WERI-Rb-1 (cell line): ENCODE data around the gene LRP1B.

Experiments
- DNase-seq: peaks from one replicate; pipeline ENCODE4 v3.0.0-alpha.2; 2020
- H3K27ac ChIP-seq: fragments of 250-450 bp; sonication (Bioruptor Pico); 2 replicates; pipeline ENCODE4 v1.5.1; 2020; ENCODE audit warnings: mild to moderate bottlenecking, moderate library complexity
- H3K27me3 ChIP-seq: fragments of 250-450 bp; sonication (Bioruptor Pico); 2 replicates; pipeline ENCODE4 v1.5.1; 2021; ENCODE audit warnings: mild to moderate bottlenecking, low read depth, moderate library complexity; ENCODE audit not compliant: insufficient read depth, severe bottlenecking
- H3K36me3 ChIP-seq: fragments of 250-450 bp; sonication (Bioruptor Pico); 2 replicates; pipeline ENCODE4 v1.5.1; 2020; ENCODE audit warnings: mild to moderate bottlenecking, moderate library complexity
- H3K4me3 ChIP-seq: 2 replicates; pipeline ENCODE4 v1.5.1; 2011; ENCODE audit warnings: low read depth, mild to moderate bottlenecking, control low read depth, low read length
- H3K9me3 ChIP-seq: fragments of 250-450 bp; sonication (Bioruptor Pico); 2 replicates; pipeline ENCODE4 v1.5.1; 2021; ENCODE audit warnings: mild to moderate bottlenecking, moderate library complexity; ENCODE audit not compliant: severe bottlenecking
- CTCF ChIP-seq: IDR thresholded peaks from 2 replicates; pipeline ENCODE4 v1.5.1; 2011; ENCODE audit warnings: low read depth, mild to moderate bottlenecking, control low read depth, inconsistent platforms, low read length

The LRP1B gene

DNA sequence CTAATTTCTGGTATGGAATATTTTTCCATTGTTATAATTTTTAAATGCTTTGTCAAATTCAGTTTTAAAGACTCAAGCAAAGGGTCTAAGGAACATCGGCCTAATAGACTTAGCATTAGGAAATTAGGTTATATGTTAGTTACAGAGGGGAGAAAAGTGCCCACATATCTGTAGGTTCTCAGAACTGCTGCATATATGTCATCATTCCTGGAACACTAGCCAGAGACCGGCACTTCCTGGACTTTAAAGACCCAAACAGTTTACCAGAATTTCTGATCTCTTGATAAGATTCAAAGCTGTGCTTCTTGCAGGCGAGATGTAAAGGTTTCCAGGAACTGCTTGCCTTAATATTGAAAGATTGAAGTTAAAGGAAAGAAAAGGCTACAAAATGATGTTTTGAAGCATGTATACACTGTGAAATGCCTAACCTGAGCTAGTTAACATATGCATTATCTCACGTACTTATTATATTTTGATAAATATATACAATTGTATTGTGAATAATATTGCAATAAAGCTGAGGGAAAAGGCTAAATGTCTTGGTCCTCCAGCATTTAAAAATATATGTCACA lies 993.6 kb downstream of the LRP1B start:
- TF ChIP-seq CTCF = no peak
- Histone ChIP-seq H3K36me3 (no peaks in the 10 kb centered on the region), H3K27ac (no peak overlapping the region), H3K4me3 (no peak overlapping the region), H3K9me3 (no peaks in the 10 kb centered on the region), H3K27me3 (no peaks in the 10 kb centered on the region)
- DNase-seq = no peak

- H3K27me3 ChIP-seq = no peaks in the 10 kb centered on the region
- H3K27ac ChIP-seq = no peak overlapping the region
- H3K9me3 ChIP-seq = peaks cover 4% of the 10 kb centered on the region
- DNase-seq = no peak
- H3K36me3 ChIP-seq = no peaks in the 10 kb centered on the region
- H3K4me3 ChIP-seq = no peak overlapping the region
- no peak for TF ChIP-seq CTCF
These were observed 996.9 kb downstream of the LRP1B start for GRCh38 chr2:141133883-141134282.

- Histone ChIP-seq H3K27me3 (no peaks in the 10 kb centered on the region), H3K27ac (no peak overlapping the region), H3K4me3 (no peak overlapping the region), H3K9me3 (no peaks in the 10 kb centered on the region), H3K36me3 (no peaks in the 10 kb centered on the region)
- DNase-seq = no peak
- TF ChIP-seq CTCF = no peak
These were observed 1005.4 kb downstream of the LRP1B start for GRCh38 chr2:141125432-141125831.

DNA sequence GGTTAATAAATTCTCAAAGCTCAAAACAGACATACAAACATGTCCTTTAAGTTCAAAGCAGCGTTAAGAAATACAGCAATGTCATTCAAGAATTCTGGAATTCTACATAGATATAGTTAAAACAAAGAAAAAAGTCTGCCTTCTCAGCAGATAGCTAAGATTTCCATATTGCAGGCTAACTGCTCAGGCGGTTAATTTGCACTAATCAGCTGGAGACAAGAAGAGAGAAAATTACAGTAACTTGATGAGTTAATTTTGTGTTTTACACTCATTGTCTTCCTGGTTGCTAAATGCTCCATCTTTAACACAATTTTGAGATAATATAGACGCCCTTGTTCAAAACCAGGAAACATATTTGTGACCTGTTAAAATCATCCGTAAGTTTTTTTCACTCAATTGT lies 1012.0 kb downstream of the LRP1B start:
- no peaks in the 10 kb centered on the region for H3K36me3 ChIP-seq
- no peak overlapping the region for H3K4me3 ChIP-seq
- no peaks in the 10 kb centered on the region for H3K9me3 ChIP-seq
- H3K27me3 ChIP-seq = no peaks in the 10 kb centered on the region
- no peak for TF ChIP-seq CTCF
- no peak for DNase-seq
- H3K27ac ChIP-seq = no peak overlapping the region

DNA sequence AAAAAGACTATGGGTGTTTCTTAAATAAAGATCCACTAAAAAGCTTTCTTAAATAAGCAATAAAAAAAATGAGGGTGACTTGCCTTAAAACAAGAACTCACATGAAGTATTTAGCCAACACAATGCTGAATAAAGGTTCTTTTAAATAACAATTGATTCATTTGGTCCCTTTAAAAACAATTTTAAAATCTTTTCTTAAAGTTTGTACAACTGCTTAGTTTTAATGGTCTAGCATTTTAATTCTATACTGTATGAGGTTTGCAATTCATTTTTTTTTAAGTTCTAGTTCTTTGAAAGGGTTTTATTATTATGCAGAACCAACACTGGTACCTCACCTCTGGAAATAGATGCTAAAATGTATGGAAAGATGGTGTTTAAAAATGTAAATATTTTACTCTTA lies 1017.5 kb downstream of the LRP1B start:
- H3K27ac ChIP-seq = no peak overlapping the region
- no peaks in the 10 kb centered on the region for H3K9me3 ChIP-seq
- no peaks in the 10 kb centered on the region for H3K27me3 ChIP-seq
- H3K36me3 ChIP-seq = no peaks in the 10 kb centered on the region
- no peak overlapping the region for H3K4me3 ChIP-seq
- no peak for TF ChIP-seq CTCF
- no peak for DNase-seq

- Histone ChIP-seq H3K9me3 (no peaks in the 10 kb centered on the region), H3K27me3 (no peaks in the 10 kb centered on the region), H3K27ac (no peak overlapping the region), H3K4me3 (no peak overlapping the region), H3K36me3 (no peaks in the 10 kb centered on the region)
- TF ChIP-seq CTCF = peak; percentile 41
- DNase-seq = peak; percentile 10
These were observed 1021.2 kb downstream of the LRP1B start for GRCh38 chr2:141109633-141110032.
